ENCODE results near the gene LYRM7. TPM values are rescaled to one million over a fixed set of nuclear protein-coding genes. Genes with fewer than 3 reads are reported as not detected.

The LYRM7 gene
- total RNA-seq, 1 donor from 2014 or later: 9.1 TPM

DNA sequence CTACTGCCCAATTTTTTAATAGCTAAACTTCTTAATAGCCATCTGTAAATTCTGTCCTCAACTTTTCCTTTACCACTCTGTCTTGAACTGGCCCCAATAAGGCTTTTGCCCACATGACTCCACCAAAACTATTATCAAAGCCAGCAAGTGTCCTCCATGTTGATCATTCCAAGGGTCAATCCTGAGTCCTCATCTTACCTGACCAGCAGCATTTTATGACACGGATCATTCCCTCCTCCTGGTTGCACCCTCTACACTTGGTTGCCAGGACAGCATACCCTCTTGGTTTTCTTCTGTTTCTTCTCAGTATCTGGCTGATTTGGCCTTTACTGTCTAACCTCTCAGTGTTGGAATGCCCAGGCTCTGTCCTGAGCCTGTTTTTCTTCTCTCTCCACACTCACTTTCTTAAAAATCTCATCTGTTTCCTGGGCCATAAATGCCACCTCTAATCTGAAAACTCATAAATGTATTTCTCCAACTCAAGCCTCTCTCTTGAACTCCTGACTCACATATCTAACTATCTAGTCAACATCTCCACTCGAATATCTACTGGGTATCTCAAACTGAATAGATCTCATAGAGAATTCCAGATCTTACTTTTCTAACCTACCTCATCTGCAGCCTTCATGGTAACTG lies 53.1 kb downstream of the LYRM7 start:
- Mint-ChIP-seq H3K36me3 (ENCODE audit: unreplicated experiment) (no peaks in the 10 kb centered on the region), H3K4me1 (ENCODE audit: unreplicated experiment) (peaks cover 6% of the 10 kb centered on the region), H3K27ac (ENCODE audit: unreplicated experiment) (no peak overlapping the region), H3K4me3 (ENCODE audit: unreplicated experiment) (no peak overlapping the region), H3K27me3 (ENCODE audit: unreplicated experiment) (no peaks in the 10 kb centered on the region), H3K9me3 (ENCODE audit: unreplicated experiment) (no peaks in the 10 kb centered on the region)
- TF ChIP-seq, protein P1, sequence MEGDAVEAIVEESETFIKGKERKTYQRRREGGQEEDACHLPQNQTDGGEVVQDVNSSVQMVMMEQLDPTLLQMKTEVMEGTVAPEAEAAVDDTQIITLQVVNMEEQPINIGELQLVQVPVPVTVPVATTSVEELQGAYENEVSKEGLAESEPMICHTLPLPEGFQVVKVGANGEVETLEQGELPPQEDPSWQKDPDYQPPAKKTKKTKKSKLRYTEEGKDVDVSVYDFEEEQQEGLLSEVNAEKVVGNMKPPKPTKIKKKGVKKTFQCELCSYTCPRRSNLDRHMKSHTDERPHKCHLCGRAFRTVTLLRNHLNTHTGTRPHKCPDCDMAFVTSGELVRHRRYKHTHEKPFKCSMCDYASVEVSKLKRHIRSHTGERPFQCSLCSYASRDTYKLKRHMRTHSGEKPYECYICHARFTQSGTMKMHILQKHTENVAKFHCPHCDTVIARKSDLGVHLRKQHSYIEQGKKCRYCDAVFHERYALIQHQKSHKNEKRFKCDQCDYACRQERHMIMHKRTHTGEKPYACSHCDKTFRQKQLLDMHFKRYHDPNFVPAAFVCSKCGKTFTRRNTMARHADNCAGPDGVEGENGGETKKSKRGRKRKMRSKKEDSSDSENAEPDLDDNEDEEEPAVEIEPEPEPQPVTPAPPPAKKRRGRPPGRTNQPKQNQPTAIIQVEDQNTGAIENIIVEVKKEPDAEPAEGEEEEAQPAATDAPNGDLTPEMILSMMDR (IDR thresholded peaks at IDR 0.05): no peak
- DNase-seq (ENCODE audit: extremely low spot score, unreplicated experiment): no peak

DNA sequence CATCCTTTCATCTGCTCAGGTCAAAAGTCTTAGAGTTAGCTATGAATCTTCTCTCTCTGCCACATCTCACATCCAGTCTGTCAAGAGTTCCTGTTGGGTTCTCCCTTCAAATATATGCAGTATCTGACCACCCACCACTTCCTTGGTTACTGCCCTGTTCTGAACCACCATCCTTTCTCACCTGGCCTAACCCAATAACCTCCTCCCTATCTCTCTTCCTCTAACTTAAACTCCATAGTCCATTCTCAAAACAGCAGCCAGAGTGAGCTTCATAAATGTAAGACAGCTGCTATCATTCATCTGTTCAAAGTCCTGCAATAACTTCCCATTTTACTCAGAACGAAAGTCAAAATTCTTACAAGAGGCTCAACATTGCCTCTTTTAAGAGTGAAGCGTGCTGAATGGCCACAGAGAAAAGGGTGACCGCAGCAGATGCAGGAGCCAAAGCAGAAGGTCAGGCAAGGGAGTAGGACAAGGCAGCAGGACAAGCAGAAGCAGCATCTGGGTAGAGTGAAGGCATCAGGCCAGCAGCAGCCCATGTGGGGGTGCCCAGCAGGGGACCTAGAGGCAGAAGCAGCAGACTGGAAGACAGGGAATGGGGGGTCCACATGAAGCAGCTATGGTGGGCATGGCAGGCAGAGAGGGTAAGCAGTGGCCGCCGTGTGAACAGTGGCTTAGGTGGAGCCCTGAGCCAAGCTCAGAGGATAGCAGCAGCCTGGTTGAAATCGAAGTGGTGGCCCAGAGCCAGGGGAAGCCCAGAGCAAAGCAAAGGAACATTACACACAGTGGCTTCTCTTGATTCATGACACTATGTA lies 53.9 kb downstream of the LYRM7 start:
- TF ChIP-seq, protein P1 (IDR thresholded peaks at IDR 0.05): no peak
- Mint-ChIP-seq H3K36me3 (ENCODE audit: unreplicated experiment) (no peaks in the 10 kb centered on the region), H3K27ac (ENCODE audit: unreplicated experiment) (no peak overlapping the region), H3K9me3 (ENCODE audit: unreplicated experiment) (no peaks in the 10 kb centered on the region), H3K4me3 (ENCODE audit: unreplicated experiment) (no peak overlapping the region), H3K27me3 (ENCODE audit: unreplicated experiment) (no peaks in the 10 kb centered on the region), H3K4me1 (ENCODE audit: unreplicated experiment) (peaks cover 2% of the 10 kb centered on the region)
- no peak for DNase-seq (ENCODE audit: extremely low spot score, unreplicated experiment)

DNA sequence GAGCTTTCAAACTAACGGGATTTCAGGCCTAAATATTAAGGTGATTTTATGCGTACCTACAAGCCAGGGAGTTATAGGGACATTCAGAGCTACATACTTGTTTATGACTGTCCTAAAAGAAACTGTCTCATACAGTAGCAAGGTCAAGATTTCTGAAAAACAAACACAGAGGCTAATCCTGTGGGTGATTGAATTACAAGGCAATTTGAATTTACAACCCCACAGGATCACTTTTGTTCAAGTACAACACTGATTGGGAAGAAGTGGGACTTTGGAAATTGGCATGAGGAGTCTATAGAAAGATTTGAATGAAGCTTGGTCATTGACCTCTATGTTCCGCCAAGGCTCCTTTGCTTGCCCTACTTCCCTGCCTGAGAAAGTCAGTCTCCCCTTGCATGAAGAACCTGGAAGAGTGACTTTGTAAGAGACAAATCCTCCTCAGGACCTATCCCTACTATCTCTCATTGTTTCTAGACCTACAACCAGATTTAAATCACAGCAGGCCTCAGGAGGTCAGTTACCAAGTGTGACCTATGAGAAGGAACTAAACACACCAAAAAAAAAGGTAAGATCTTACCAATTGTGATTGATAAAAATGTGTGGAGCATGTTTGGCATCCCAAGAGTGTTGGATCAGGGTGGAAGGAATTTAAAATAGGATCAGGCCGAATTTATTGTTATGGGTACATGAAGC lies 54.7 kb downstream of the LYRM7 start:
- H3K4me1 Mint-ChIP-seq (ENCODE audit: unreplicated experiment): peaks cover 1% of the 10 kb centered on the region
- DNase-seq (ENCODE audit: extremely low spot score, unreplicated experiment): no peak
- no peak overlapping the region for H3K27ac Mint-ChIP-seq (ENCODE audit: unreplicated experiment)
- no peaks in the 10 kb centered on the region for H3K36me3 Mint-ChIP-seq (ENCODE audit: unreplicated experiment)
- H3K4me3 Mint-ChIP-seq (ENCODE audit: unreplicated experiment): no peak overlapping the region
- no peaks in the 10 kb centered on the region for H3K27me3 Mint-ChIP-seq (ENCODE audit: unreplicated experiment)
- H3K9me3 Mint-ChIP-seq (ENCODE audit: unreplicated experiment): no peaks in the 10 kb centered on the region
- TF ChIP-seq, protein P1 (IDR thresholded peaks at IDR 0.05): no peak

DNA sequence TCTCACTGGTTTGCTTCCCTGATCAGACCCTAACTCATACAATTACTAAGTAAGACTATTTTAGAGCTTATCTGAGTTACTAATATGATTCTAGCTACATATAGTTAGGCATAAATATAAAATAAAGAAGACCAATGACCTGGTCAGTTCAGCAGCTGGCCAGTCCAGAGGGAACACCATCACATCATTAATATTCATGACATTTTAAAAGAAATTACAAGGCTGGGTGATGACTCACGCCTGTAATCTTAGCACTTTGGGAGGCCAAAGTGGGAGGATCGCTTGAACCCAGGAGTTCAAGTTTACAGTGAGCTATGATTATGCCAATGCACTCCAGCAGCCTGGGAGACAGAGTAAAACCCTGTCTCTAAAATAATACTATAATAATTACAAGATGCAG lies 56.2 kb downstream of the LYRM7 start:
- no peak overlapping the region for H3K27ac Mint-ChIP-seq (ENCODE audit: unreplicated experiment)
- DNase-seq (ENCODE audit: extremely low spot score, unreplicated experiment): no peak
- TF ChIP-seq, protein P1 (IDR thresholded peaks at IDR 0.05): no peak

DNA sequence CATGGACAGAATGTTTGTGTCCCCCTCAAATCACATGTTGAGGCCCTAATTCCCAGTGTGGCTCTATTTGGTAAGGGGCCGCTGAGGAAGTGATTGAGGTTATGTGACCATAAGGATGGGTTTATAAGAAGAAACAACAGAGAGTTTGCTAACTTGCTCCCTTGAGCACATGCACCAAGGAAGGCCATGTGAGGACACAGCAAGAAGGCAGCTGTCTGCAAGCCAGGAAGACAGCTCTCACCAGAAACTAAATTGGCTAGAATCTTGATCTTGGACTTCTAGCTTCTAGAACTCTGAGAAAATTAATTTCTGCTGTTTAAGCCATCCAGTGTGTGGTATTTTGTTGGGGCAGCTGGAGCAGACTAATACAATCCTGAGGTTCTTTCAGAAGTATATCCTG lies 57.9 kb downstream of the LYRM7 start:
- H3K27me3 Mint-ChIP-seq (ENCODE audit: unreplicated experiment): no peaks in the 10 kb centered on the region
- DNase-seq (ENCODE audit: extremely low spot score, unreplicated experiment): no peak

More for the DNA sequence above, 56.2 kb downstream of the LYRM7 start:
- H3K36me3 Mint-ChIP-seq (ENCODE audit: unreplicated experiment): no peaks in the 10 kb centered on the region
- H3K4me1 Mint-ChIP-seq (ENCODE audit: unreplicated experiment): peaks cover 1% of the 10 kb centered on the region
- H3K4me3 Mint-ChIP-seq (ENCODE audit: unreplicated experiment): no peak overlapping the region
- no peaks in the 10 kb centered on the region for H3K9me3 Mint-ChIP-seq (ENCODE audit: unreplicated experiment)
- no peaks in the 10 kb centered on the region for H3K27me3 Mint-ChIP-seq (ENCODE audit: unreplicated experiment)

More for the DNA sequence above, 57.9 kb downstream of the LYRM7 start:
- TF ChIP-seq, protein P1 (IDR thresholded peaks at IDR 0.05): no peak
- no peaks in the 10 kb centered on the region for H3K36me3 Mint-ChIP-seq (ENCODE audit: unreplicated experiment)
- no peaks in the 10 kb centered on the region for H3K4me1 Mint-ChIP-seq (ENCODE audit: unreplicated experiment)
- H3K27ac Mint-ChIP-seq (ENCODE audit: unreplicated experiment): no peak overlapping the region
- no peak overlapping the region for H3K4me3 Mint-ChIP-seq (ENCODE audit: unreplicated experiment)
- no peaks in the 10 kb centered on the region for H3K9me3 Mint-ChIP-seq (ENCODE audit: unreplicated experiment)
